ENCODE results near the gene NKAIN2.
"Not testable (repeated sequence)": the region's sequence is repeated elsewhere in the genome, so short reads cannot be mapped to it uniquely, and the experiment has no call there.

Gene NKAIN2

DNA sequence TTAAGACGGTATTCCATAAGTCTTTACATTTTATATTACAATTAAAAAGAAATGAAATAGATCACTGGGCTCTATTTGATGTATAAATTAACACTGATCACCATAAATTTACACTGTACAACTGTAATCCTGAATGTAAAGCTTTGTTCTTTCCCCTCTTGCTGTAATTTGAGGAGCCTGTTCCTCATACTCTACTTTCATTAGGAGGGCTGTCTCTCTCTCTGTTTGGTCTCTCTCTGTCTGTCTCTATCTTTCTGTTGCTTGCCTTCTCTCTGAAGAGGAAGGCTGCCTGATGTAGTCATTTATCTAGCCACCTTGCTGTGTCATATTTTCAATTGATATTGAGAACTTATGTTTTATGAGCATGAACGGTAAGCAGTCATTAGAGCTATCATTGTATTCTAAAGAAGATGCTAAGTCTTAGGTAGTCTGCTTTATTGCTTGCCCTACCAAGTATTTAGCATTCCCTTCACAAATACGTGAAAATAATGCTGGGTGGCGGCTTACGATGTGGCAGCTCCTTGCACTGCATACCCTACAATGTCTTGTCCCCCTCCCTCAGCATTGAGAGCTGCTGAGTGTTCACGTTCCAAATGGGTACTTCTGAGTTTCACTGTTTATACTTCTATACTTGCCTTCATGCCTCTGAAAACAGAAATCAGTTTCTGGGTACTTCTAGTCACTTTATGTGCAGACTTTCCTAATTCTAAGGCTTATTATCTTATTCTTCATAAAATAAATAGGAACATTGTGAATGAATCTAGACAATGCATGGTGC, 205.5 kb downstream of the NKAIN2 start:
- TF ChIP-seq, protein P1, sequence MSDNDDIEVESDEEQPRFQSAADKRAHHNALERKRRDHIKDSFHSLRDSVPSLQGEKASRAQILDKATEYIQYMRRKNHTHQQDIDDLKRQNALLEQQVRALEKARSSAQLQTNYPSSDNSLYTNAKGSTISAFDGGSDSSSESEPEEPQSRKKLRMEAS (IDR thresholded peaks at IDR 0.05; ENCODE audit: low read depth, low read length), result no peak
- TF ChIP-seq, protein P2, sequence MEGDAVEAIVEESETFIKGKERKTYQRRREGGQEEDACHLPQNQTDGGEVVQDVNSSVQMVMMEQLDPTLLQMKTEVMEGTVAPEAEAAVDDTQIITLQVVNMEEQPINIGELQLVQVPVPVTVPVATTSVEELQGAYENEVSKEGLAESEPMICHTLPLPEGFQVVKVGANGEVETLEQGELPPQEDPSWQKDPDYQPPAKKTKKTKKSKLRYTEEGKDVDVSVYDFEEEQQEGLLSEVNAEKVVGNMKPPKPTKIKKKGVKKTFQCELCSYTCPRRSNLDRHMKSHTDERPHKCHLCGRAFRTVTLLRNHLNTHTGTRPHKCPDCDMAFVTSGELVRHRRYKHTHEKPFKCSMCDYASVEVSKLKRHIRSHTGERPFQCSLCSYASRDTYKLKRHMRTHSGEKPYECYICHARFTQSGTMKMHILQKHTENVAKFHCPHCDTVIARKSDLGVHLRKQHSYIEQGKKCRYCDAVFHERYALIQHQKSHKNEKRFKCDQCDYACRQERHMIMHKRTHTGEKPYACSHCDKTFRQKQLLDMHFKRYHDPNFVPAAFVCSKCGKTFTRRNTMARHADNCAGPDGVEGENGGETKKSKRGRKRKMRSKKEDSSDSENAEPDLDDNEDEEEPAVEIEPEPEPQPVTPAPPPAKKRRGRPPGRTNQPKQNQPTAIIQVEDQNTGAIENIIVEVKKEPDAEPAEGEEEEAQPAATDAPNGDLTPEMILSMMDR (IDR thresholded peaks at IDR 0.05; ENCODE audit: low read depth, low read length), result no peak
- no peak for TF ChIP-seq POLR2A (IDR thresholded peaks at IDR 0.05; ENCODE audit: extremely low read depth, insufficient read length)
- DNase-seq (ENCODE audit: low read depth), result no peak
- H3K4me3 ChIP-seq (ENCODE audit: low read depth, low read length), result no peak overlapping the region

DNA sequence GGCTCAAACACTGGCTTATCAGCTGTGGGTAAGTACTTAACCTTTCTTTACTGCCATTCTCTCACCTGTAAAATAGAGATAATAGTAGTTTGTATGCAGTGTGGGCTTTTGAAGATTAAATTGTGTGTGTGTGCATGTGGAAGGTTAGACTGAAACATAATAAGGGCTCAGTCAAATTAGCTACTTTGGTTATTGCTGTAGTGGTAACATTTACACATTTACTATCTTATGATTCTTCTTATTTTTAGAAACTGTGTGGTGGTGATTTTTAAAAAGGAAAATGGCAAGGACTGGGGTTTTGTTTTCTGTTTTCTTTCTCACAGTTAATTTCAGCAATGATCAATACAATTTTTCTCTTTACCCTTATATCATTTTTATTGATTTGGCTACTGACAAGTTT, 206.9 kb downstream of the NKAIN2 start:
- TF ChIP-seq, protein P2 (IDR thresholded peaks at IDR 0.05; ENCODE audit: low read depth, low read length), result no peak
- no peak for TF ChIP-seq MYC (IDR thresholded peaks at IDR 0.05; ENCODE audit: low read depth, low read length)
- TF ChIP-seq POLR2A (IDR thresholded peaks at IDR 0.05; ENCODE audit: extremely low read depth, insufficient read length), result no peak
- TF ChIP-seq, protein P1 (IDR thresholded peaks at IDR 0.05; ENCODE audit: low read depth, low read length), result no peak
- H3K4me3 ChIP-seq (ENCODE audit: low read depth, low read length), result no peak overlapping the region
- no peak for DNase-seq (ENCODE audit: low read depth)

- no peak for DNase-seq (ENCODE audit: low read depth)
- no peak overlapping the region for H3K4me3 ChIP-seq (ENCODE audit: low read depth, low read length)
- TF ChIP-seq MYC (IDR thresholded peaks at IDR 0.05; ENCODE audit: low read depth, low read length), result no peak
- TF ChIP-seq, protein P2 (IDR thresholded peaks at IDR 0.05; ENCODE audit: low read depth, low read length), result no peak
Observed at GRCh38 chr6:124011180-124011579, 207.5 kb downstream of the NKAIN2 start.

DNA sequence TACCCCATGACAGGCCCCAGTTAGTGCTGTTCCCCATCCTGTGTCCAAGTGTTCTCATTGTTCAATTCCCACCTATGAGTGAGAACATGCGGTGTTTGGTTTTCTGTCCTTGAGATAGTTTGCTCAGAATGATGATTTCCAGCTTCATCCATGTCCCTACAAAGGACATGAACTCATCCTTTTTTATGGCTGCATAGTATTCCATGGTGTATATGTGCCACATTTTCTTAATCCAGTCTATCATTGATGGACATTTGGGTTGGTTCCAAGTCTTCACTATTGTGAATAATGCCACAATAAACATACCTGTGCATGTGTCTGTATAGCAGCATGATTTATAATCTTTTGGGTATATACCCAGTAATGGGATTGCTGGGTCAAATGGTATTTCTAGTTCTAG, 218.4 kb downstream of the NKAIN2 start:
- DNase-seq (ENCODE audit: low read depth); H3K4me3 ChIP-seq (ENCODE audit: low read depth, low read length): not testable (repeated sequence)

- no peak for DNase-seq (ENCODE audit: low read depth)
- no peak overlapping the region for H3K4me3 ChIP-seq (ENCODE audit: low read depth, low read length)
- TF ChIP-seq, protein P1 (IDR thresholded peaks at IDR 0.05; ENCODE audit: low read depth, low read length), result no peak
- TF ChIP-seq, protein P2 (IDR thresholded peaks at IDR 0.05; ENCODE audit: low read depth, low read length), result no peak
- TF ChIP-seq POLR2A (IDR thresholded peaks at IDR 0.05; ENCODE audit: extremely low read depth, insufficient read length) (no peak), MYC (IDR thresholded peaks at IDR 0.05; ENCODE audit: low read depth, low read length) (no peak)
Observed at GRCh38 chr6:124022641-124023040, 219.0 kb downstream of the NKAIN2 start.

DNA sequence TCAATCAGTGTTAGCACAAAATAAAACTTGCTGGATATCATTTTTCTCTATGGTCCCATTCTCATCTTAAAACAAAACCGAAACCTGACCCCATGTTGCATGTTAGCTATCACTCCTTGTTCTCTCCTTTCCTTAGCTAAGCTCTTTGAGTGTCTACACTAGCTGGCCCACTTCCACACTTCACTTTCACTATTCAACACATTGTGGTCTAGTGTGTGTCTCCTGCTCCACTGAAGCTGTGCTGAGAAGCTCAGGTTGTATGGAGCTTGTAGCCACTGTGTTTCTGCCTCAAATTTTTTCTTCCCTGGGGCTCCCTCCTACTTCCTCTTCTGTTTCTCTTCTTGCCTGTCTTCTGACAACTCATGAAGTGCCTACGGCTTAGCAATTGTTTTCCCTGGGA, 223.0 kb downstream of the NKAIN2 start:
- no peak for TF ChIP-seq MYC (IDR thresholded peaks at IDR 0.05; ENCODE audit: low read depth, low read length)
- no peak for DNase-seq (ENCODE audit: low read depth)

GRCh38 chr6:124027392-124027791, 223.7 kb downstream of the NKAIN2 start:
- DNase-seq (ENCODE audit: low read depth), result no peak
- no peak overlapping the region for H3K4me3 ChIP-seq (ENCODE audit: low read depth, low read length)
- TF ChIP-seq POLR2A (IDR thresholded peaks at IDR 0.05; ENCODE audit: extremely low read depth, insufficient read length), result no peak
- TF ChIP-seq, protein P1 (IDR thresholded peaks at IDR 0.05; ENCODE audit: low read depth, low read length), result no peak
- TF ChIP-seq, protein P2 (IDR thresholded peaks at IDR 0.05; ENCODE audit: low read depth, low read length), result no peak
- TF ChIP-seq MYC (IDR thresholded peaks at IDR 0.05; ENCODE audit: low read depth, low read length), result no peak

More for the DNA sequence above, 223.0 kb downstream of the NKAIN2 start:
- H3K4me3 ChIP-seq (ENCODE audit: low read depth, low read length), result no peak overlapping the region
